Measurements from ENCODE around the gene CX3CR1.

CX3CR1 gene

DNA sequence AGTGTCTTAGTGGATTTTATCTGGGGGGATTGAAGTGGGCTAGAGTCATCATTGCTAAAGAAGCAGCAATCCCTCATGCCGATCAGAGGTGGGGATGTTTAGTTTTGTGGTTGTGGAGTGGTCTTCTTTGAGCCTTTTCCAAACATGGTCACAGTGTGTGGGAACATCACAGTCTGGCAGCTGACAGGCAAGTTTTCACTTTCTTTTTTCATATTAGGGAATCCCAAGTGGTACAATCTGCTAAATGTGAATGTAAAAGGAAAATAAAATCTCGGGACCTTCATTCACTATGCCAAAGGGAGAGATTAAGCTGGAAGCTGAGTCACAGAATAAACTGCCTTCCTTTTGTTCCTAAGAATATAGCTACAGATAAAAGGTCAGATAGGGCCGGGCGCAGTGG, 10.4 kb upstream of the CX3CR1 start:
- no peak for FAIRE-seq

DNA sequence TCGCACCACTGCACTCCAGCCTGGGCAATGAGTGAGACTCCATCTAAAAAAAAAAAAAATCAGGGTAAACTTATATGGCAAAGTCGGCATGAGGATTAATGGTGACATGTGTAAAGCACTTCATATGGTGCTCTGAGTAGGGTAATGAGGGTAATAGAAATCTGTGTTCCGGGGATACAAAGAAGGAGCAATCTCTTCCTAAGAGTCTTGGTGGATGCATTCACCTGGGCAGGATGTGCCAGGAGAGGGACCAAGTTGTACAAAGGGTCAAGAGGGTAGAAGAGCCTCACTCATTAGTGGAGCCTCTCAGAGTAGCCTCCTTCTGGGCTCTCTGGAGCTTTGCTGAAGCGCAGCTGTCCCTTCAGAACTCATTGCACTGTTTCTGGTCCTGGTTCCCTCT, 9.3 kb upstream of the CX3CR1 start:
- FAIRE-seq, result no peak

DNA sequence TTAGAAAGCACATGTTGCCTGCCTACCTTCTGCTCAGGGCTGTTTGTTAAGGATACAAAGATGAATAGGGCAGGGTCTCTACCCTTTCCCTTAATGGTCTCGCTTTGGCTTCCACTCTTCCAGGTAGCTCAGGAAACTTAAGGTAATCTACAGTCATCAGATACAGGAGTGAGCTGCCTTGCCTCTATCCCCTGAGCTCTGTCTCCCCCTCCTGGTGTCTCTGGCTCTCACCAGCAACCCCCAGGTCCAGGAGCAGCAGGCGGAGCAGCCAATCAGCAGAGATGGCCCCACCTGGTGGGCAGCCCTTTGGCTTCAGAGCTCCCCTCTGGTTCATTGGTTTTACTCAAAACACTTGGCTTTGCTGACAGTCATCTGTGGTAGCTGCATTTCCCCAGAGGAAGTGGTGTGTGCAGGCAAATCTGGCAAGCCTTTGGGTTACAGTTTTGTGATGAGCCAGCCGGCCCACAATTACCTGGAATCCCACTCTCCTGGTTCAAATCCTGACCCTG, 8.5 kb upstream of the CX3CR1 start:
- no peak for FAIRE-seq

DNA sequence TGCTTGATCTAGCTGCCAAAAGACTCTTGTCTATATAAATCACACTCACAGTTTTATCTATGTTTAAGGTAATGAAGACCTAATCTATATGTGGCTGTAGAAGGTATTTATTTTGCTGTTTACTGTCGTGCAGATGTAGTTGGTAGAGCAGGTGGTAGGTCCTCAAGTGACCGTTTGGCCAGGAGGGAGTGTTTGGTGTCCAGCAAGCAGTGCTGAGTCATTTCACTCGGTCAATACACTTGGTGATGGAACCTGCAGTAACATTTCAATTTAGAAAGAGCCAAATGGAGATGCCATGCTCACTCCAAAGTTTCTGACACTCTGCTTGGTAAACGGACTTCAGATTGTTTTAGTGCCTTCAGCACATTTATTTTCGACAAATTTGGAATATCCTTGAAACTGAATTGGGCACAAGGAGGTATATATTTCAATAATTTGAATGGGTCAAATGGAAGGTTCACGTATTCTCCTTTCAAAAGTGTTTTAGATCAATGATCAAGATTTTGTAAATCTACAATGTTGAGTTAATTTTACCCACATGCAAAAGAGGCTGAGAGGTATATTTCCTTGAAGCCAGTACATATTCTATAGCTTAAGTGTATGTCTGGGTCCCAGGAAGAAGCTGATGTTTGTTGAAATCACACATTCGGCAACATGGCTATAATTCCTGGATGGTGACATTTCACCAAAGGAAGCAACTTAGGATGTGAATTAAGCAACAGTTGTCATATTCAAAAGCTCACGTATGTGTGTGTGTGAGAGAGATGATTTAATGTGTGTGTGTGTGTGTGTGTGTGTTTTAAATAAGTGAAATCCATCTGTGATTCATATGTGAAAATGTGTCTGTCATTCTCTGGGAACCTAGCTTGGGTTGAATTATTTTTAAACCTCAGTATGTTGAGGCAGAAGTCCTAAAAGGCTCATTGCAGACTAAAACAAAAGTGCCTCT, 7.7 kb upstream of the CX3CR1 start:
- no peak for FAIRE-seq

DNA sequence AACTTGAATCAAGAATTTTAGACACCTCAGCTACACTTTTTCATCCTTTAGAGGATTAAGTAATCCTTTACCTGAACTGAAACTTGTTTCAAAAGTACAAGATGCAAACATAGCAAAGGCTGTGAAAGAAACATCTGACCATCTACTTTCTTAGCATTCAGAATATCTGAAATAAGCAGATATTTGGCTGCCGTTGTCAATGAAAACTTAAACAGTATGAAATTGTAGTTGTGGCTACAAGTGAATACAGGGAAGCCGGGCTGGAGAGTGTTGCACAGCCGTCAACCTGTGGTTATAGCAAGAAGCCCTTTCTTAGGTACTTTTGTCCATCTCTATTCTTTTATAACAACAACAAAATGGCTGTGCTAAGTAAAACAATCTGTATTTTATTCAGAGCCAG, 6.9 kb upstream of the CX3CR1 start:
- no peak for FAIRE-seq

DNA sequence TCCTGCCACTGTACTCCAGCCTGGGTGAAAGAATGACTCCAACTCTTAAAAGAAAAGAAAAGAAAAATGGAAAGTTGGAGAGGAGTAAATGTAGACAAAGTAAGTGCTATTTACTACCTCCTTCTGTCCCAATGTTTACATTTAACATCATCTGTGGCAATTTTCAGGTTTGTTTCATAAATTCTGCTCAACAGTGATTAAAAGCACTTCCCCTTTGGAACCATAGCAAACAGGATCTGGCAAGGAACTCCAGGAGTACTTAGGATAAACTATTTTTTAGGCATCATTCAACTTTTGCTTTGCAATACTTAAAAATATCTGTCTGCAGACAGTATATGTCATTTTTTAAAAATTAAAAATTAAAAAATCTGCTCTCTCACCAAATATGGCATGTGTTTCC, 5.5 kb upstream of the CX3CR1 start:
- no peak for FAIRE-seq

DNA sequence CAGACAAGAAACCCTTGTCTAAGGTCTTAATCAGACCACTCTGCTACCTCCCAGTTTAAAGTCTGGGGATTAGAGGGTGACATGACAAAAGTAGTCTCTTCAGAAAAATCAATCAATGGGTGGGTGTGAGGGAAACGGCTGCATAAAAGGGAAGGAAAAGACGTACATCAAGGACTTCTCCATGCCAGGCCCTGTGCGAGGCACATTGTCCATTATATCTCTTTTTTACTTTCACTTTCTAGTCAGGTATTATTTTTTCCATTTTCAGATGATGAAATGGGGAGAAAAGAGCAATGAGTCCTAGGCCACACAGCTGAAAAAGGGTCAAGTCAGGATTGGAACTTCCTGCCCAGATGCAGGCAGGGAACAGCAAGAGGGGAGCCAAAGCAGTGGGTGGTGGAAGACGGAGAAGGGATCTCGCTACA, 4.6 kb upstream of the CX3CR1 start:
- FAIRE-seq, result no peak

DNA sequence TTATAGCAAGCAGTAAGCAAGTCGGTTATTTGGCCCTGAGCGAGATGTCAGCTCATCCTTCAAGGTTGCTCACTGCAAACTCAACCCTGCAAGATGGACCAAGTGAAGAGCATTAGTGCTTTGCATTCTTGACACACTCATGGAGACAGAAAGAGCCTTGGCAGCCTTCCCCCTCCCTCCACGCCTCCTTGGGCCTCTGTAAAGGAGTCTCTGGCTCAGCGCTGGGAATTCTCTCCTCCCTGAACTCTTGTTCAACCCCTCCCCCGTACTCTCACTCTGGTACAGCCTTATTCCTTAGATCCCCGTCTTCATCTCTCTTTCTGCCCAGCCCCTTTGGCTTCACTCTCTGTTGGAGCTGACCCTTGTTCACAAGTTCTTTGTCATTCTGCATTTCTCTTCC, 2.2 kb upstream of the CX3CR1 start:
- FAIRE-seq, result no peak

DNA sequence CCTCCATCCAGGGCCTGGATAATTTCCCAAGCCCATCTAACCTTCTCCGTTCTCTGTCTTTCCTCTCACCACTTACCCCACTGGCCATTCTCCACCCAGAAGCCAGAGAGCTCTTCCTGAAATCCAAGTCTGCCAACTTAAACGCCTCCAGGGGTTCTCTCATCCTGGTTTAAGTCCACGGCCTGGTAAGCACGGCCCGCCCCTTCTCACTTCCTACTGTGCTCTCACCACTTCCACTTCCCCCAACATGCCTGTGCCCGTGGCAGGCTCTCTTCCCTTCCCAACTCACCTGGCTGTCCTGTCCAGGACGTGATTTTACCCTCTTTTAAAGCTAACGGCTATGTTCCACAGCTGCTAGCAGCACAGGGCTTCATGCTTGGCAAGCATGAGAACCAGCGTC, 1.7 kb upstream of the CX3CR1 start:
- no peak for FAIRE-seq

DNA sequence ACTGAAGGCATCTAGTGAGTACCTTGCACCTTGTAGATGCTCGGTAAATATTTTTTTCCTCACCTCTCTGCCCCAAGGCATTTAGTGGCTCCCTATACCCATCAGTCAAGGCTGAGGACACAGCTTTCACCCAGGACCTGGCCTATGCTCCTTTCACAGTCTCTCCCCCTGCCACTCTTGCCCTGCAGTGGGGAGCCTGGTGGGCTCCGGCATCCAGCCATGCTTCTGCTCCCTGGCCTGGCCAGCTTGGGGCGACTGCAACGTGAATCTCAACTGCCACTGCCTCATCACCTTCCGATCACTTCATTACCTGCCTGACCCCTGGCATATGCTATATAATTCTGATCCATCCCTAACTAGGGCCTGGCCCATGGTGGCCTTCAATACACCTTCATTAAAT, 735 bp upstream of the CX3CR1 start:
- FAIRE-seq, result no peak

DNA sequence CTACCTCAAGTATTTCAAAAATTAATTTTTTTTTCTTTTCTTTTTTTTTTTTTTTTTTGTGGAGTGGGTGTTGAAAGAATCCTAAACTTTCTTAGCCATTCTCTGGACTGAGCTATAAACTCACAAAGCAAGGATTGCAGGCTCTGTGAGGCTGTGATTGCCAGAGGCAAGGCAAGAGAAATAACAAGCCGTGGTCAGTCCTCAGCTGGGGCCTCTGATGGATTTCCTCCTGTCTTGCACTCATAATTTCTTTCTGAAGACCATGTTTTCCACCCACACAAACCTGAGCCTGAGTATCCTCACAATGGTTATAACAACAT, 1.3 kb downstream of the CX3CR1 start:
- no peak for FAIRE-seq

DNA sequence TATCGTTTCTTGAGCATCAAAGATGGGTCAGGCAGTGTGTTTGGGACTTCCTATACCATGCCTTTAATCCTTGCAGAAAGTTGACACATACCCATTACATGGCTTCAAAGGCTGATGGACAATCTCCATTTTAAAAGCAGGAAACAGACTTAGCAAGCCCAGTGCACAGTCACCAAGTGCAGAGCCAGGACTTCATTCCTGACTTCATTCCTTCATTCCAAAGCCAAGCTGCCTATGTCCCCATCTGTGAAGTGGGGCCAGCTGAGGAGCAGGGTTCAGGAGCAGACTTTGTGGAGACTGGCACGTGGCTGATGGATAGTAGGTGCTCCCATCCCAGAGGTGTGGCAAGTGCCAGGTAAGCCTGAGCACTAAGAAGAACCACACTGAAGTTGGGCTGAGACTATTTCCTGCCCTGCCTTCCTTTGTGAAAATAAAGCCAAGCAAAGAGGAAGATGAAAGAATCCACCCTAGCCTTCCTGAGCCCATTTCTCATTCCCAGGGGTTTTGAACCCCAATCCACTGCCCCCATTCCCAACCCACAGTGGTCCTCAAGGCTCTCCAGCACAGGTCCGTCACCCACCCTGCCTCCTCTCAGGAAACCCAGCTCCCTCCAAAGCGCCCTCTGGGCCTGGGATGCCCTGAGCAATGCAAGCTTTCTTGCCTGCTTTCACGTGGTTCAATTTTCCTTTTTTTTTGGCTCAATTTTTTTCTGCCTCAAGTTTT, 1.8 kb downstream of the CX3CR1 start:
- FAIRE-seq, result no peak

DNA sequence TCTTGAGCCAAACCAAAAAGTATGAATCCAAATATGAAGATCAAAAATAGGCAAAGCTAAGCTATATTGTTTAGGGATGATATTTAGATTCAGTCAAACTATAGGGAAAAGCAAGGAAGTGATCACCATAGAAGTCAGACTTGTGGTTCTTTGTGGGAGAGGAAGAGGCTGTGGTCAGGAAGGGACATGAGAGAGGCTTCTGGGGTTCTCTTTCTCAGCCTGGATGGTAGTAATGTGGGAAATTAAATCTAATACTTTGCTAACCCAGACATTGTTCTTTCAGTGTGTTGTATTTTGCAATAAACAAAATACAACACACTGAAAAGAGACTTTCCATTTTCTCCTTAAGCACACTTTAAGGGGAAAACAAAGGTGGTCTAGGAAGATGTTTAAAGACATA, 3.1 kb downstream of the CX3CR1 start:
- no peak for FAIRE-seq

DNA sequence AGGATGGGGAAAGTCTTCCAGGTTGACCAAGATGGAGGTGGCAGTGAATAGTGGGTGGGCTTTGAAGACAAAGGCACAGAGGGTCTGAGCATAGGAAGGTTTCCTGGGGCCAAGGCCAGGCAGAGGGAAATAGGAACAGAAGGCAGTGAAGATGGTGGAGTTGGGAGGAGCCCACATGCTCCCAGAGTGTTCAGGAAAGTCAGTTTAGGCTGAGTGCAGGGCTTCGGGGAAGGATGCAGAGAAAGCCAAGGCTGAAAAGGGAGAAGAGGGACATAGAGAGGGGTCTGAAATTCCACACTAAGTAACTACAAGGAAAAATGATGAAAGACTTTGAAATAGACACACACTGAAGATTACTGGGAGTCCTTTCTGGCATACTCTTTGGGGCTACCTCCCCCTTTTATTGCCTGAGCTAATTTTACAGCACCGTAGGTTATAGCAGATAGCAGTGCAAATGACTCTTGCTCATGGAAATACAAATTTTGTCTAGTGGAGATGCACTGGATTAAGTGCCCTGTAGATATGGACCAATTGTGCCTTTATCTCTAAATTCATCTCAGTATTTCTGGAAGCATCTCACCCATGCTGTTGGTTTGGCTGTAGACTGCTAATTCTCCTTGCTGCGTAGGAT, 3.8 kb downstream of the CX3CR1 start:
- FAIRE-seq, result no peak

DNA sequence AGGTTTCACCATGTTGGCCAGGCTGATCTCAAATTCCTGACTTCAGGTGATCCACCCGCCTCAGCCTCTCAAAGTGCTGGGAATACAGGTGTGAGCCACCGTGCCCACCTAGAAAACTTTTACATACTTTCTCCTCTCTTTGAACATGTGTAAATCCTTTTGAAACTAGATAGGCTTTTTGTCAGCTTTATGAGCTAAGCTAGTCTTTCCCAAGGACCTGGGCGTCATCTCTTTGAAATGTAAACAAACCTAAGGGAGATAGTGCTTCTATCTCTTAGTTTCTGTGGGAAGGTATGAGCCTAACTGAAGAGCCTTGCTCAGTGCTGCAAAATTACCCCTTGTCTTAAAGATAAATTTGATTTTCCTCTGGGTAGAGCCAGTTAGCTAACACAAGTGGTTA, 4.8 kb downstream of the CX3CR1 start:
- FAIRE-seq, result no peak

DNA sequence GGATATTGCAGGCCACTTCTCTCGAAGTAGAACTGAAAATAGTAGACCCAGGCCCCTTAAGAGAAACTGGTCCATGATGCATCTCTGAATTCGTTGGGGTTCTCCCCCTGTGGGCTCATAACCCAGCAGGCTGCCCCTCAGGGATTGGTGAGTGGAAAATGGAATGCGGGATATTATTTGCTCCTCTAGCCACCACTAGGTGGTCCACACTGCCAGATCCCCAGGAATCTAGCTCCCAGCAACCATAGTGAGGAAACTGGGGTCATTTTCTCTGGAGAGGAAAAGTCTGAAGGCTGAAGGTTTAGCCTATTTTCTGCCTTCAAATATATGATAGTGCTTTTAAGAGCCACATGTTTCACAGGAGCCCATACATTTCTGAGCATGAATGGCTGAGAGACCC, 6.7 kb downstream of the CX3CR1 start:
- FAIRE-seq, result no peak

DNA sequence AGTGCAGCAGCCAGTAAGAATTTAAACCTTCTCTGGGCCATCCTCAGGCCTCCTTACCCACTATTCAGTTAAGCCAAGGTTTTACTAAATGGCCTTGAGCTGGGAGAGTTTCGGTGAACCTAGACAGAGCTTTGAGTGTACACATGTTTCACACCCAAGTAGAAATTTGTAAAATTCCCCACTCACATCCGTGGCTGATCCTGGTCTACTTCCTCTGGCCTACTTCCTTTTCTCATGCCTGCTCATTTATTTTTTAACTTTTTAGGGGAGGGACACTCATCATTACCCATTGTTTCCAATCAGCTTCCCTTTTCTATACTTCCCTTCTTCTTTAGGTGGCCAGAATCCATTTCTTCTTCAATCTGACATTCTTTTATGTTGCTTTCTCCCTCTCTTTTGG, 7.6 kb downstream of the CX3CR1 start:
- FAIRE-seq, result no peak

DNA sequence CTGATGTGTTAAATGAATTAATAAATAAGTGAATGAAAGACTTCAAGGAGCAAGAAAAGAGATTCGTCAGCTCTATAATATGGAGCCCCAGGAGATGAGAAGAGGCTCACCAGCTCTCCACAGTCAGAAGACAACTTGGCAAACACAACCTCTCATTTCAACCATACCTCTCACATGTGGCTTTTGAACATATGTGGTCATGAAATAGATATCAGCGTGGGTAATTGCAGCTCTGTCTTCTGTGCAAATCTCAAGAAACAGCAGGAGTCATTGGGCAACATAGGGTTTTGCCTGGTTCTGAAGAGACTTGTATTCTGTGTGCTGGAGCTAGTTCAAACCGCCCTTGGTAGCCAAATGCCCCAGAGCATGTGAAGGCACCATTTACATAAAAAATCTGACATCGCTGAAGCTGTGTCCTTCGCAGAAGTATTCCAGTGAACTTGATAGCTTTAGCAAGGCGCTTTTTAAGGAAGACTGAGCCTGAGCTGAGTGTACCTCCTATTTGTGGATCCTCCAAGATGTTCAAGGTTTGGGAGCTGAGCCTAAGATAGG, 8.4 kb downstream of the CX3CR1 start:
- no peak for FAIRE-seq

DNA sequence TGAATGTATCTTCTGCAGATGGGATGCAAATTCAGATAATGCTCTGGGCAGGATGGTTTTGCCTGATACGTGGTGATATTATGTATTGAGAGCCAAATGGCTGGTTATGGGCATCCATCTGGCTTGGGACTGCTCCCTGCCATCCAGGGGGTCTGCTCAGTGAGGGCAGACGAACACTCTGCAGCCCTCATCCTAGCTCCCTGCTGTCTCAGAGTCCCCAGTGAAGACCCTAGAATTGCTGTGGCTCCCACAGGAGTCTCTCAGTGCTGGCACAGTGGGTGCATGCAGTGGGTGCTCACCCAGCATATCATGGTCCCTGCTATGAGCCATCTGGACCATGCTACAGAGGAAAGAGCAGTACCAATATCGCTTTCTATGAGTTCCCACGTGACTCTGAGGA, 10.3 kb downstream of the CX3CR1 start:
- no peak for FAIRE-seq

DNA sequence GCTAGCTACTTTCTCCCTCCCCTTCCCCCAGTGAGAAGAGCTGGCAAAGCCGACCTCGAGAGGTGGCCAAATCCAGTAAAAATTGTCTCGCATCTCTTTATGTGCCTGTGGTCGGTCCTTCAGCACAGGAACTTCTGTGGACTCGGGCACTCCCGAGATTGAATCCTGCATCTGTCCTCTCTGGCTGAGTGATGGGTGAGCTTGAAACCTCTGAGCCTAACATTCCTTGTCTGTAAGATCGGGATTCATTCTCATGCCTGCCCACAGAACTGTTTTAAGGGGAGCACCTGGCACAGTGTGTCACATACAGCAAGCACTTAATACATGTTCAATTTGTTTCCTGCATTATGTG, 11.3 kb downstream of the CX3CR1 start:
- FAIRE-seq, result no peak

DNA sequence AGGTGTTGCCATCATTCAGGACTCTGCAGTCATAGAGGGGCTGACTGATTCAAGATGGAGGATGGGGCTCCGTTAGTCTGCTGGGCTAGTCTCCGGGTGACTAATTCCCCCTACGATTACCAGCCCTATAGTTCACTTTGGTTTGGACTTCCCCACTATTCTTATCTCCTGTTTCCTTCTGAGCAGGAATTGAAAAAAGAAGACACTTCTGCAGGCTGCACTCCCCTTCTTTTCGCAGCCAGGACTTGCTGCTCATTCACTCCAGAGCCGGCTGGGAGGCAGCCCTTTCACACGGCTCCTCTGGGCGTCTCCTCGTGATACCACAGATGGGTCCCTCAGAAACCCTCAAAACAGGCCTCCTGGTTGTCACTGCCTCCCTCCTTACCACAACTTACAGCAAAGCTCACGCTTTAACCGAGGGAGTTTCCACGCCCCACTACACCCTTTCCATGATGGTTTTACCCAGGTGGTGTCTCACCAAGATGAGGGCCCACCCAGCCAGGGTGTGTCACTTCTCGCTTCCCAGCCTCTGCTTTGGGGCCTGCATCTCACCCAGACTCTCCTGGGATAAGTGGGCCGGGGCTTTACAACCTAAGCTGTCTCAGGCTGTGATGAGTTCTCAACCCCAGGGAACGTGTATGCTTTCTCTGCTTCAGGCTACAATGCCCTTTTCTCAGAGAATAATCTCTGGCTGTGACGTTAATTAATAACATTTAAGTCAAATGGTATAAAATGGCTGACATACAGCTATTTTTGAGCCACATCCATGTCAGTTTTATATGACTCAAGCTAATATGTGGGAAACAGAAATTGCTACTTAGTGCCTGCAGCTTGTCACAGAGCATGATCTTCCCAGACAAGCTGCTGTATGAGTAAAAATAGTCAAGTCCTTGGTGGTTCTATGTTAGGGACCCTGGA, 11.9 kb downstream of the CX3CR1 start:
- FAIRE-seq, result no peak

DNA sequence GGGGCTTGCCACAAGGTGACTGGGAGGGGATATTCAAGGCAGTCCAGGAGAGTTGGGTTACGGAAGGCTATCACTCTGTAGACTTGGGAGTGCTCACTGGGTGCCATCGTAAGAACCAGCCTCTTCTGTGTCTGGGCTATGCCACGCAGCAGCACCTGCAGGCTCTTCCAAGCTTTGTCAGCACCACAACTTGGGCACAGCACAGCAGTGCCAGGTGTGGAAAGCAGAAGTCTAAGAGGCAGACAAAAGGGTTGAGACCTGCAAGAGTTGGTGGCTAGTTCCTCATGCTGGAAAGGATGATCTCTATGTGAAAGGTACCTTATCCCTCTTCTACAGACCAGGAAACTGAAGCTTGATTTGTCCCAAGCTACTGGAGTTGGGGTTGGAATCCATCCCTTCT, 15.8 kb downstream of the CX3CR1 start:
- FAIRE-seq, result no peak

DNA sequence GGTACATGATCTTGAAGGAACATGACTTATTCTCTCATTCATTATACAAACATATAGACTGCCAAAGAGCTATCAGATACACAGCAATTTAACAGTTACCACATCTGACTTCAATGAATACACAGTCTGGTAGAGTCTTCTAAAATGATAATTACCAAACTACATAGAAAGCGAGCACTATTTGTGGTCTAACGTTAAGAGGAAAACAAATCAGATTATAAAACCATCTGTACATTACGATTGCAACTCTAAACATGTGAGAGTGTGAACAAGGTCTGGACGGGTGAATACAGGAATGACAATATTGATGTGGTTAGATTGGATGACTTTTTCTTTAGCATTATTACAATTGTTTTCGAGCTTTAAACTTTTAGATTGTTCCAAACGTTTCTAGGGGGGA, 16.3 kb downstream of the CX3CR1 start:
- FAIRE-seq, result no peak

Measured in TTC549 (cell line).